ENCODE results near the gene SPATA6L.

The SPATA6L gene

DNA sequence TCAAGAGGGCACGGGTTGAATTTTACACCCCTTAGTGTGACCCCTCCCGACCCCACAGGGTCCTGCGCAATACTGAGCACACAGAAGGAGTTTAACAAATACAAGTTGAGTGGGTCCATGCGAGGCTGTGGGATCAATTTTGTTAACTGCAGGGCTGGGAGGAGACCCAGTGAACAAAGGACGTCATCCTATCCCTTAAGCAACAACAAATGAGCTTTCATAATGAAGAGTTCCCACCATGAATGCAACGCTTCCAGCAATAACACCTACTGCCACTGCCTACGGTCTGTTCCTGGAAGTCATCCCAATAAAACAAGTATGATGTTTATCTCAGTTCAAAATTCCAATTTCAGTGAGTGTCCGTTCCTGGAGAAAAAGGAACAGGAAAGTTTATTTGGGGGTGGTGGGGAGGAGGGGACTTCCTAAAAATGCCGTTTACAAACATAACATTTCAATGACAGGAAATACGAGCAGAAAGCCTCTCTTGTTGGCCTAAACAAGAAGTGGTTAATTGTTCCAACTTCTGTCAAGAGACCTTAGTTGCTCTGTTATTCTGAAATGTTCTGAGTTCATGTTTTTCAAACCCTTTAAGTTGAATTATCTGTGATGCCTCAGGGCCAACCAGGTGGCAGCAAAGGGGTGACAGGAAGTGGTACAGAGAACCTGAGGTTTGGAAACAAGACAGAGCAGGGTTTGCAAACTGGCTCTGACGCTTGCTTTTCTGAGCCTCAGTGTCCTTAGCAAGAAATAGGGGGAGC lies 69.9 kb downstream of the SPATA6L start:
- H3K4me3 ChIP-seq = no peak overlapping the region
- peak overlapping the region in 7 of 21 experiments; percentile 8 to 68 (median 31) for H3K27ac ChIP-seq

DNA sequence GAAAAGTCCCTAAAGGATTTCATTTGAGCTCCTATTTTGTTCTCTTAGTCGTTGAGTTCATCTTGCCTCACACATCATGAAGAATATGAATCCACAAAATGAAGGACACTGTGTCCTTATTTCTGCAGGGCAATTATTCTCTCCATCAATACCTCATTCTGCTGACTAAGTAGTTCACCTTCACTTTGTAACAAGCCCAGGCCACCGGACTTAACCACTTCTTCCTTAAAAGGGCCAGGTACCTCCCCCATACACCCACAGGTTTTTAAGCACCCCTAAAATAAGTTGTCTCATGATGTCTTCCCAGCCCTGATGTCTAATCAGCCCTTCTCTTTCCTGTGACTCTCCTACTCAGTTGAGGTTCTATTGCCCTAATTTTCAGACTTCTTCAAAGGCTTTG lies 71.3 kb downstream of the SPATA6L start:
- H3K4me3 ChIP-seq = no peak overlapping the region
- H3K27ac ChIP-seq = no peak overlapping the region

DNA sequence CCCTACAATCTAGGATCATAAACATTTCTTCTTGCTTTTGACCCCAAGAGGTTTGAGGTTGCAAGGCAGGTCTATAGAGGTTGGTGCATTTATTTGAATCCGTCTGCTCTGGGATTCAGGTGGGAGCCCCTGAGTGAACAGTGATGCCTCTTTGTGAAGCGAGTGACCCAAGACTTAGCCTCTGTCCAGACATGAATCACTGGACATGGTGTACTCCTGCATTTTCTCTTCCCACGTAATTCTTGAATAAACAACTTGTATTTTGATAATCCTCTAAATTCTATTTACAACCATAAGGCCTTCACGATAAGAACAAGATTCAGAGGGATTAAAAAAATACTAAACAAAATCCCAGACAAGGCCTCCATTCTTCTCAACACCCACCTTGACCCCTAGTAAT lies 71.7 kb downstream of the SPATA6L start:
- Histone ChIP-seq H3K27ac (no peak overlapping the region), H3K4me3 (no peak overlapping the region)

- Histone ChIP-seq H3K4me3 (no peak overlapping the region), H3K27ac (no peak overlapping the region)
Measured at GRCh38 chr9:4592886-4593285, 73.4 kb downstream of the SPATA6L start.

GRCh38 chr9:4592295-4592694 lies 74.0 kb downstream of the SPATA6L start:
- H3K4me3 ChIP-seq = no peak overlapping the region
- H3K27ac ChIP-seq = no peak overlapping the region

DNA sequence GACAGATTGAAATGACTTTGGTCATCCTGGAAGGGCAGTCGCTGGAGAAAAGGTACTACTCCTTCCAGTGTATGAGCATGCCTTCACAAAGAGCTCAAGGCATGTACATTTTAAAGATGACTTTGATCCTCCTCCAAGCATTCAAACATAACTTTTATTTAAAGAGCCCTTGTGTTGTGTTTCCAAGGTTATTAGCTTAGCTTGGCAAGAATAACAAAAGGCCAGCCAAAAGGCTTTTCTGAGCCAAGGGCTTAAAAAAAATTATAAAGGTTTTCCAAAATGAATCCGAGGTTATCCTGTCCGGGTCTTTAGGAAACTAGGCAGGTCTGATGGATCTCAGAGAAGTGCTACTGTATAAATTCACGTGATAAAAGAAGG lies 75.2 kb downstream of the SPATA6L start:
- no peak overlapping the region for H3K27ac ChIP-seq
- no peak overlapping the region for H3K4me3 ChIP-seq

DNA sequence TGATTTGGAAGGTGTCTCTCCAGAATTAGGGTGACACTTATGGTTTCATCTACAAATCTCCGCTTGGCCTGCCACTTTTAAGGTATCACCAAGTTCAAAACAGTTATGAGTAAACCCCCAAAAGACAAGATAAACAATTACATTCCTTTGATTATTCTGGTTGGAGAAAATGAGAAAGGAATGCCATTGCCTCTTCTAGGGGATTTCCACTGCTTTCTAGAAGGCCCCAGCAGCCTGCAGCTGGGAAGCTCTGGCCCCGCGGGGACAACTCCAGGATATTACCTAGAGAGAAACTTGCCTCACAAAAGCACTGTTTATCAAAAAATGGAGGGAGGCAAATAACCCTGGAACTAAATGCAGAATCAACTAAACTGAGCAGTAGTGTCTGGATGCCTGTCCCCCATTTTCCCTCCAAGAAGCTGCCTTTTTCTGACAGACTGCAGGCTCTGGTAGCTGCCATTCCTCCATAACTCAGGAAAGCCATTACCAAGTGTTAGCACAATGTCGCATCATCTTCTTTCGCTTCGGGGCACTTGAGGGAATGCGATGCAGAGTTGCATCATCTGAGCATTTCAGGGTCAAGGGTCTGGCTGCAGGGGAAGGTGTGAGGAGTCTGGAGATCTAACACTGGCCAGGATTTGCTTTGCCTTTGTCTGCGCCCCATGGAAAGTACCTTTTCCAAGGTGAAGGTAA lies 75.7 kb downstream of the SPATA6L start:
- no peak overlapping the region for H3K4me3 ChIP-seq
- no peak overlapping the region for H3K27ac ChIP-seq

DNA sequence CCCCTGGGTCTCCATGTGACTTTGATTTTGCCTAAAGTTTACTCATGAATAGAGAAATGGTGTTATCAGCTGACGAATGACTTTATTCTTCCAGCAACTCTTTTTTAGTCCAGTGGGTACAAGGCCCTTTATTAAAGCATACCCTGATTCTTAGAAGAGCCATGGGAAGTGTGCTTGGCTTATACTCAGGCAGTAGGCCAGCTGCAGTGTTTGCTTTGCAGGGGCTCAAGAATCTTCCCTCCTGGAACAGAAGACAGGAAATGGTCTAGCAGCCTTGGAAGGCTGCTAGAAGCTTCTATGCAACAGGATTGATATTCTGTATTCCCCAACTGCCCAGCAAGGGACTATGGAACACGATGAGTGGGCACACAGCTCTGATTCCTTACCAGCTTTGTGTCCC lies 77.6 kb downstream of the SPATA6L start:
- no peak overlapping the region for H3K27ac ChIP-seq
- no peak overlapping the region for H3K4me3 ChIP-seq

DNA sequence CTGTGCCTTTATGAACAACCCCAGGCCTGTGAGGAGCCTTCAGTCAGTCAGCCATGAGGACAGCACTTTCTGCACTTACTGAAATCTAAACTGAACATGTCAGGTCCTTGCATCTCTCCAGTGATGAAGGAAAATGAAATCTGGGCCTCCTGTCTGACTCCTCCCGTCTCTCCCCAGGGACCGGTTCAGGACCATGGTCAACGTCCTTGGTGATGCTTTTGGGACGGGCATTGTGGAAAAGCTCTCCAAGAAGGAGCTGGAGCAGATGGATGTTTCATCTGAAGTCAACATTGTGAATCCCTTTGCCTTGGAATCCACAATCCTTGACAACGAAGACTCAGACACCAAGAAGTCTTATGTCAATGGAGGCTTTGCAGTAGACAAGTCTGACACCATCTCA lies 81.1 kb downstream of the SPATA6L start:
- Histone ChIP-seq H3K4me3 (no peak overlapping the region), H3K27ac (no peak overlapping the region)

GRCh38 chr9:4584636-4585035 lies 81.6 kb downstream of the SPATA6L start:
- Histone ChIP-seq H3K4me3 (no peak overlapping the region), H3K27ac (no peak overlapping the region)

DNA sequence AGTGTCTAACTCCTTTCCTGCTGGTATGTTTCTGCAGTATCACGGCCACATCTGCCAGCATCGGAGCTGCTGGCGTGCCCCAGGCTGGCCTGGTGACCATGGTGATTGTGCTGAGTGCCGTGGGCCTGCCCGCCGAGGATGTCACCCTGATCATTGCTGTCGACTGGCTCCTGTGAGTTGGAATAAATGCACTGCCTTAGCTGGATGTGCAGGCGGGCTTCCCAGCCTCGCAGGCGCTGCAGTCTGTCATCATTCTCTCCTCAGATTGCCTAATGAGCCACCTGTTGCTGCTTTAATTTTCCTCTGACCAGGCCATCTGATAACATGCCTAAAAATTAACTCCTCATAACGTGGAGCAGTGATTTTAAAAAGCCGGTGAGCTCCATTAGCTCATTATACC lies 83.3 kb downstream of the SPATA6L start:
- Histone ChIP-seq H3K4me3 (no peak overlapping the region), H3K27ac (no peak overlapping the region)

DNA sequence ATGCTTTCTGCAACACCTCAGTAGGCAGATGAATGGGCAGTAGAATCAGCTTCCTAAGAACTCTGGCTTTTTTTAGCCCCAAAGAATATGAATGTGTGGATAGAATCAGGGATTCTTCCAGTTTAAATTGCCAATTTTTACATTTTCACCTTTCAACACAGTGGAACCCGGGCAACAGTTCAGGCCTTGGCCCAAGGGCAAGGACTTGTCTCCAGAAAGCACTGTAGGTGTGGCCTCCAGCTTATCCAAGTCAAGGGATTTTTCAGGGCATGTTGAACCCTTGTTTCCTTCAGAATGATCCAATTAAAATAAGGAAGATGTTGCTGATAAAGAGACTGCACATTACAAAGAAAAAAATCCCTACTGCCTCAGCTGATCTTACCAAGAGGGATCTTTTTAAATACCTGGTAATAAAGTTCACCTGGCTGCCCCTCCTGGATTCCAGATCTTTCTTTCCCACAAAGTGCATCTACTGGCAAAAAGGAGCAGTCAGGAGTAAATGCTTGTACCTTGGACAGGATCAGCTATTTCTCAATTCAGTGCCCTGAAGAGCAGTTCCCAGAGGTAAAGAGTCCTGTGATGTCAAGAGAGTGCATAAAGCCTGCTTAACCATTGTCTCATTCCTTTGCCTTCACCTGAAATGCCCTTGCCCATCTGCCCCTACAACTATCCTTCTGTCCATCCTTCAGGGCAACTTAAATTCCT lies 84.3 kb downstream of the SPATA6L start:
- no peak overlapping the region for H3K27ac ChIP-seq
- H3K4me3 ChIP-seq = no peak overlapping the region

DNA sequence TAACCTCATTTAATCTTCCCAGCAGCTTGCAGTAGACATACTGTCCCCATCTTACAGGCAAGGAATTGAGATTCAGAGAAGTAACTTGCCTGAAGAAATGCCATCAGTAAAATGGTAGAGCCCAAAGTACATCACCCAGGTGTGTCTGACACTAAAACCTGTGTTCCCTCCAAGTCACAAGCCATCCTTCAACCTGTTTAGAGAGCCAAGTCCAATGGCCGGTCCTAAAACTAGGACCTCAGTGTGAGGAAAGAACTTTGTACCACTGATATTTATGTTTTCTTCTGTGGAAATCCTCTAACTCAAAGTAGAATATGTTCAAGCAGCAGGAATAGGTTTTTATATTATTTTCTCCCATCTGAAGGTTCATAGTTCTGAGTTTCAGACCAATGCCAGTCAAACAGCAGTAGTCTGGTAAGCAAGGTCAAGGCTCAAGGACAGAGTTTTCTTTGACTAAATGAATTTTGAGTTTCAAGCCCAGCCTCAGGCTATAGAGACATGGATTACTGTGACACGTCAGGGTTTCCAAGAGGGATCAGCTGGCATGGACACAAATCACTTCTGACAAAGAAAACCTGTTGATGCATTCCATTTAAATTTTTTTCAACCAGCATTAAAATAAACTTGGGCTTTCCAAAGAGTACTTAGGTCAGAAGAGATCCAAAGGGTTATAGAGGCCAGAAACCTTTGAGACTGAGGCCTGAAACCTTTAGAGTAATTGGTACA lies 85.1 kb downstream of the SPATA6L start:
- no peak overlapping the region for H3K27ac ChIP-seq
- H3K4me3 ChIP-seq = no peak overlapping the region

GRCh38 chr9:4579001-4579400 lies 87.3 kb downstream of the SPATA6L start:
- H3K27ac ChIP-seq = no peak overlapping the region
- no peak overlapping the region for H3K4me3 ChIP-seq

DNA sequence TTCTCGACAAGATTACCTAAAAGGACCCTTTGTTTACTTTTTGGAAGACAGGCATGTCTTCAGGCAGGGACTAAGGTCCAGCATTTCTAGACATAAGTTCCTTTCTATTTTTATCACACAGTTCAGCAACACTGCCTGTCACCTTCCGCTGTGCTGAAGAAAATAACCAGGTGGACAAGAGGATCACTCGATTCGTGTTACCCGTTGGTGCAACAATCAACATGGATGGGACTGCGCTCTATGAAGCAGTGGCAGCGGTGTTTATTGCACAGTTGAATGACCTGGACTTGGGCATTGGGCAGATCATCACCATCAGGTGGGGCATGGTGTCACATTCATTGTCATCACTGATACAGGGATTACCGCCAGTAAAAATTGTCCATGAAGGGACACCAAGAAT lies 89.8 kb downstream of the SPATA6L start:
- no peak overlapping the region for H3K4me3 ChIP-seq
- H3K27ac ChIP-seq = no peak overlapping the region

DNA sequence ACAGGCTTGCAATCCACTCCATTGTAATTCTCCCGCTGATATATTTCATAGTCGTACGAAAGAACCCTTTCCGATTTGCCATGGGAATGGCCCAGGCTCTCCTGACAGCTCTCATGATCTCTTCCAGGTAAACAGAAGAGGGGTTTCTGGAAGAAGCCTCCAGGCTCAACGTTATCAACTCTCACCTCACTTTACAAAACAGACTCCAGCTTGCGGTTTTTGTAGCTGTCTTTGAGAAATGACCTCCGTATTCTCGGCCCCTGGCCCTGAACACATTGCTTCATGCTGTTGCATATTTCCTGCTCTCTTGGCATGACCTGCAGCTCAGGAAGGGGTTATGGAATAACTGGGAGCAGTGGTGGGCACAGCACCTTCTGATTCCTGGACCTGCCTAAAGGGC lies 90.3 kb downstream of the SPATA6L start:
- Histone ChIP-seq H3K4me3 (no peak overlapping the region), H3K27ac (no peak overlapping the region)

DNA sequence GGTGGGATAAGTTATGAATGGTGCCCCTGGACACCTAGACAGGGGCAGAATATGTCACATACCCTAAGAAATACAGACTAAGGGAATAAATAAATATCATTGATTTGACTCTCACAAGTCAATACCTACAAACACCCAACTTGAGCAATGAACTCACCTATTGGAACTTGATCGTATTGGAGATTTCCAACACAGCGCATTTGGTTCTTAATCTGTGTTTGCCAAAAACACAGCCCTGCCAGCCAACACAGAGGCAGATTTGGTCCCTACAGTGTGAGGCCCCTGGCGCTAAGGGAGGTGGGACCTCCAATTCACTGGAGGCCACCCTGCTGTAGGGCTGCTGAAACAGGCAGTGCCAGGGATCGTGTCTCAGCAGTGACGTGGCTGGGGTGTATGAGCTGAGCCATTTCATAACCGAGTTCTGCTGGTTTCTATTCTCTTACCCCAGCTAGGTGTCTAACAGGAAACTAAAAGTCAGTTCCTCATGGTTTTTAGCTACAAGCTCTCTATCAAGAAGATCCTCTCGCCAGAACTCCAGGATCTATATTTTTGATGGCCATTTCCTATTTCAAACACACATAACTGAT lies 91.5 kb downstream of the SPATA6L start:
- no peak overlapping the region for H3K4me3 ChIP-seq
- no peak overlapping the region for H3K27ac ChIP-seq

GRCh38 chr9:4573634-4574389 lies 92.5 kb downstream of the SPATA6L start:
- Histone ChIP-seq H3K27ac (no peak overlapping the region), H3K4me3 (no peak overlapping the region)

GRCh38 chr9:4573176-4573575 lies 93.1 kb downstream of the SPATA6L start:
- H3K27ac ChIP-seq = no peak overlapping the region
- H3K4me3 ChIP-seq = no peak overlapping the region

Data from skin epidermis (tissue), 12 donors.